GM12874 (cell line): ENCODE data around the gene PCDHGA10.
"Not testable (repeated sequence)": the region's sequence is repeated elsewhere in the genome, so short reads cannot be mapped to it uniquely, and the experiment has no call there.

Experiments
- TF ChIP-seq, protein P1 (sequence below): IDR thresholded peaks from 2 replicates; pipeline ENCODE4 v1.5.1; 2011; ENCODE audit warnings: low read depth, mild to moderate bottlenecking, control low read depth, low read length, moderate library complexity; ENCODE audit not compliant: insufficient read depth

Gene PCDHGA10

GRCh38 chr5:141374627-141375026, 38.2 kb upstream of the PCDHGA10 start:
- TF ChIP-seq, protein P1, sequence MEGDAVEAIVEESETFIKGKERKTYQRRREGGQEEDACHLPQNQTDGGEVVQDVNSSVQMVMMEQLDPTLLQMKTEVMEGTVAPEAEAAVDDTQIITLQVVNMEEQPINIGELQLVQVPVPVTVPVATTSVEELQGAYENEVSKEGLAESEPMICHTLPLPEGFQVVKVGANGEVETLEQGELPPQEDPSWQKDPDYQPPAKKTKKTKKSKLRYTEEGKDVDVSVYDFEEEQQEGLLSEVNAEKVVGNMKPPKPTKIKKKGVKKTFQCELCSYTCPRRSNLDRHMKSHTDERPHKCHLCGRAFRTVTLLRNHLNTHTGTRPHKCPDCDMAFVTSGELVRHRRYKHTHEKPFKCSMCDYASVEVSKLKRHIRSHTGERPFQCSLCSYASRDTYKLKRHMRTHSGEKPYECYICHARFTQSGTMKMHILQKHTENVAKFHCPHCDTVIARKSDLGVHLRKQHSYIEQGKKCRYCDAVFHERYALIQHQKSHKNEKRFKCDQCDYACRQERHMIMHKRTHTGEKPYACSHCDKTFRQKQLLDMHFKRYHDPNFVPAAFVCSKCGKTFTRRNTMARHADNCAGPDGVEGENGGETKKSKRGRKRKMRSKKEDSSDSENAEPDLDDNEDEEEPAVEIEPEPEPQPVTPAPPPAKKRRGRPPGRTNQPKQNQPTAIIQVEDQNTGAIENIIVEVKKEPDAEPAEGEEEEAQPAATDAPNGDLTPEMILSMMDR = no peak

- TF ChIP-seq, protein P1 = 0 out of 2 replicates have a peak, but pooled peaks have one; percentile 4
Measured at GRCh38 chr5:141375444-141376155, 37.2 kb upstream of the PCDHGA10 start.

GRCh38 chr5:141382469-141383294, 30.1 kb upstream of the PCDHGA10 start, which contains the start of gene PCDHGA7:
TSS of gene PCDHGA7 (plus strand) at chr5:141382742. CDS start at chr5:141382900, 158 bp downstream.
- TF ChIP-seq, protein P1 = no peak

DNA sequence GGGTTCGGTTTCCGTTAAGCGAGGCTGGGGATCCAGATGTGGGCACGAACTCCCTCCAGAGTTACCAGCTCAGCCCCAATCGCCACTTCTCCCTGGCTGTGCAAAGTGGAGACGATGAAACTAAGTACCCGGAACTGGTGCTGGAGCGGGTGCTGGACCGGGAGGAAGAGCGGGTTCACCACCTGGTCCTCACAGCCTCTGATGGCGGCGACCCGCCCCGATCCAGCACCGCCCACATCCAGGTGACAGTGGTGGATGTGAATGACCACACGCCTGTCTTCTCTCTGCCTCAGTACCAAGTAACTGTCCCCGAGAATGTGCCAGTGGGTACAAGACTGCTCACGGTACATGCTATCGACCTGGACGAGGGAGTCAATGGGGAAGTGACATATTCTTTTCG, 29.4 kb upstream of the PCDHGA10 start:
- TF ChIP-seq, protein P1 = no peak

- TF ChIP-seq, protein P1 = no peak
Measured at GRCh38 chr5:141384471-141385267, 28.1 kb upstream of the PCDHGA10 start.

- TF ChIP-seq, protein P1 = not testable (repeated sequence)
Measured at GRCh38 chr5:141387557-141388311, 25.1 kb upstream of the PCDHGA10 start, which contains the start of gene PCDHGB4. TSS of gene PCDHGB4 (plus strand) at chr5:141387698. CDS start at chr5:141387885, 187 bp downstream.
